ENCODE data around the gene SLC35A3.

GRCh38 chr1:100065183-100065968 lies 95.6 kb downstream of the SLC35A3 start:
- TF ChIP-seq NFE2L2 (IDR thresholded peaks at IDR 0.05; ENCODE audit: low read depth, low read length), result no peak
- TF ChIP-seq POLR2A (IDR thresholded peaks at IDR 0.05; ENCODE audit: low read depth, low read length), result no peak
- TF ChIP-seq BHLHE40 (IDR thresholded peaks at IDR 0.05; ENCODE audit: low read depth, low read length), result no peak
- TF ChIP-seq RAD21 (IDR thresholded peaks at IDR 0.05; ENCODE audit: low read length), result no peak
- TF ChIP-seq CTCF (conservative IDR thresholded peaks at IDR 0.05; ENCODE audit: low read depth, low read length), result no peak
- TF ChIP-seq USF2 (IDR thresholded peaks at IDR 0.05; ENCODE audit: low read depth, low read length), result no peak
- TF ChIP-seq CEBPB (IDR thresholded peaks at IDR 0.05; ENCODE audit: low read depth, low read length), result no peak
- no peak for TF ChIP-seq MAFK (IDR thresholded peaks at IDR 0.05; ENCODE audit: low read depth, low read length)
- no peak for TF ChIP-seq MXI1 (IDR thresholded peaks at IDR 0.05; ENCODE audit: borderline replicate concordance, low read depth, low read length)
- TF ChIP-seq SMC3 (IDR thresholded peaks at IDR 0.05; ENCODE audit: low read depth, low read length), result no peak
- no peak for TF ChIP-seq MAZ (IDR thresholded peaks at IDR 0.05; ENCODE audit: borderline replicate concordance, low read depth, low read length)
- no peak for TF ChIP-seq CHD1 (IDR thresholded peaks at IDR 0.05; ENCODE audit: low read depth, low read length)
- TF ChIP-seq FOS (IDR thresholded peaks at IDR 0.05; ENCODE audit: low read depth, low read length), result no peak
- TF ChIP-seq RFX5 (IDR thresholded peaks at IDR 0.05; ENCODE audit: low read depth, low read length), result no peak
